Measurements from ENCODE around the gene RBMXL3.

The RBMXL3 gene

GRCh38 chrX:115233497-115234455 is 44.6 kb downstream of the RBMXL3 start, which contains the start of gene LRCH2:
Gene LRCH2, minus strand, starts transcription at chrX:115234096. Its CDS starts 55 bp downstream, at chrX:115234041.
- Histone ChIP-seq H3K9ac (ENCODE audit: low read depth, low read length) (0 out of 2 replicates have a peak within 1 kb of the TSS, but pooled peaks have one; percentile 21), H3K9me3 (ENCODE audit: control insufficient read depth, insufficient read depth, low read length) (no peaks in the 10 kb centered on the region), H3K4me1 (ENCODE audit: control insufficient read depth, insufficient read depth, low read length) (peaks cover 26% of the 10 kb centered on the region), H3K36me3 (ENCODE audit: control insufficient read depth, insufficient read depth, low read length) (no peaks in the 10 kb centered on the region), H3K27ac (ENCODE audit: low read depth, low read length) (no peak within 1 kb of the TSS), H3K4me3 (ENCODE audit: low read depth, low read length) (peak within 1 kb of the TSS; percentile 93), H3K27me3 (ENCODE audit: control insufficient read depth, insufficient read depth, low read length) (peaks cover 10% of the 10 kb centered on the region)

GRCh38 chrX:115234461-115234860 is 45.3 kb downstream of the RBMXL3 start:
- Histone ChIP-seq H3K9me3 (ENCODE audit: control insufficient read depth, insufficient read depth, low read length) (no peaks in the 10 kb centered on the region), H3K36me3 (ENCODE audit: control insufficient read depth, insufficient read depth, low read length) (no peaks in the 10 kb centered on the region), H3K9ac (ENCODE audit: low read depth, low read length) (0 out of 2 replicates have a peak overlapping the region, but pooled peaks have one; percentile 21), H3K4me1 (ENCODE audit: control insufficient read depth, insufficient read depth, low read length) (peaks cover 26% of the 10 kb centered on the region), H3K27me3 (ENCODE audit: control insufficient read depth, insufficient read depth, low read length) (peaks cover 10% of the 10 kb centered on the region), H3K4me3 (ENCODE audit: low read depth, low read length) (peak overlapping the region; percentile 93), H3K27ac (ENCODE audit: low read depth, low read length) (no peak overlapping the region)

- H3K9ac ChIP-seq (ENCODE audit: low read depth, low read length): no peak overlapping the region
Observed at GRCh38 chrX:115236560-115236959, 47.4 kb downstream of the RBMXL3 start.

GRCh38 chrX:115237056-115237455 is 47.8 kb downstream of the RBMXL3 start:
- Histone ChIP-seq H3K4me1 (ENCODE audit: control insufficient read depth, insufficient read depth, low read length) (peaks cover 10% of the 10 kb centered on the region; the same call in 1 of the 2 replicates), H3K9ac (ENCODE audit: low read depth, low read length) (no peak overlapping the region), H3K9me3 (ENCODE audit: control insufficient read depth, insufficient read depth, low read length) (no peaks in the 10 kb centered on the region; the same call in 1 of the 2 replicates), H3K36me3 (ENCODE audit: control insufficient read depth, insufficient read depth, low read length) (no peaks in the 10 kb centered on the region), H3K4me3 (ENCODE audit: low read depth, low read length) (no peak overlapping the region), H3K27ac (ENCODE audit: low read depth, low read length) (no peak overlapping the region), H3K27me3 (ENCODE audit: control insufficient read depth, insufficient read depth, low read length) (peaks cover 10% of the 10 kb centered on the region)

More at GRCh38 chrX:115236560-115236959, 47.4 kb downstream of the RBMXL3 start:
- H3K4me3 ChIP-seq (ENCODE audit: low read depth, low read length): no peak overlapping the region
- peaks cover 10% of the 10 kb centered on the region for H3K27me3 ChIP-seq (ENCODE audit: control insufficient read depth, insufficient read depth, low read length)
- no peaks in the 10 kb centered on the region; the same call in 1 of the 2 replicates for H3K9me3 ChIP-seq (ENCODE audit: control insufficient read depth, insufficient read depth, low read length)
- no peaks in the 10 kb centered on the region for H3K36me3 ChIP-seq (ENCODE audit: control insufficient read depth, insufficient read depth, low read length)
- H3K27ac ChIP-seq (ENCODE audit: low read depth, low read length): no peak overlapping the region
- peaks cover 14% of the 10 kb centered on the region; the same call in 1 of the 2 replicates for H3K4me1 ChIP-seq (ENCODE audit: control insufficient read depth, insufficient read depth, low read length)
